K562 (cell line): ENCODE data around the gene MAGI3. TPM values are rescaled to one million over a fixed set of nuclear protein-coding genes. Genes with fewer than 3 reads are reported as not detected.

Experiments used
- C11orf30 ChIP-seq: fragments of 450-650 bp; IDR thresholded peaks from 2 replicates; pipeline ENCODE4 v1.6.1; 2016; ENCODE audit warnings: low read depth, mild to moderate bottlenecking
- E2F5 ChIP-seq: sonication (generic); formaldehyde crosslinking; IDR thresholded peaks from 2 replicates; pipeline ENCODE4 v1.8.0; 2022; ENCODE audit warnings: mild to moderate bottlenecking, missing genetic modification reagents
- ELF4 ChIP-seq: fragments of 450-650 bp; formaldehyde crosslinking; IDR thresholded peaks from 2 replicates; pipeline ENCODE4 v1.4.0; 2022; ENCODE audit warnings: missing genetic modification characterization
- FOS ChIP-seq: IDR thresholded peaks from 3 replicates; pipeline ENCODE4 v1.6.1; 2011; ENCODE audit not compliant: insufficient read length; ENCODE audit errors: extremely low read depth
- GTF2A2 ChIP-seq: IDR thresholded peaks from 2 replicates; pipeline ENCODE4 v1.6.1; 2016; ENCODE audit warnings: mild to moderate bottlenecking, missing genetic modification characterization, missing compliant biosample characterization
- HMG20B ChIP-seq: fragments of 250-450 bp; sonication (Bioruptor Pico); IDR thresholded peaks from 2 replicates; pipeline ENCODE4 v1.5.0; 2021; ENCODE audit warnings: mild to moderate bottlenecking
- HOMEZ ChIP-seq: fragments of 250-450 bp; sonication (Bioruptor Pico); IDR thresholded peaks from 2 replicates; pipeline ENCODE4 v1.4.0; 2020; ENCODE audit warnings: mild to moderate bottlenecking, moderate library complexity
- KDM2B ChIP-seq: fragments of 250-450 bp; sonication (Bioruptor Pico); IDR thresholded peaks from 2 replicates; pipeline ENCODE4 v1.8.0; 2021; ENCODE audit warnings: mild to moderate bottlenecking, moderate library complexity
- KLF16 ChIP-seq: IDR thresholded peaks from 2 replicates; pipeline ENCODE4 v1.6.1; 2016; ENCODE audit warnings: antibody characterized with exemption
- NR0B1 ChIP-seq: fragments of 450-650 bp; IDR thresholded peaks from one replicate; pipeline ENCODE4 v1.6.1; 2018; ENCODE audit warnings: mild to moderate bottlenecking, moderate library complexity; ENCODE audit not compliant: partially characterized antibody
- PCBP2 ChIP-seq: fragments of 200-400 bp; formaldehyde crosslinking; IDR thresholded peaks from 2 replicates; pipeline ENCODE4 v1.6.1; 2018; ENCODE audit warnings: low read length, low read depth, mild to moderate bottlenecking, moderate library complexity; ENCODE audit not compliant: poor library complexity, severe bottlenecking
- RFX1 ChIP-seq: fragments of 450-650 bp; IDR thresholded peaks from 2 replicates; pipeline ENCODE4 v1.6.1; 2016; ENCODE audit warnings: mild to moderate bottlenecking, moderate library complexity
- SMAD4 ChIP-seq: fragments of 250-450 bp; sonication (Bioruptor Pico); conservative IDR thresholded peaks from 2 replicates; pipeline ENCODE4 v1.8.0; 2021; ENCODE audit warnings: inconsistent platforms, mild to moderate bottlenecking, moderate library complexity
- SMARCE1 ChIP-seq: fragments of 450-650 bp; IDR thresholded peaks from 2 replicates; pipeline ENCODE4 v1.7.1; 2016; ENCODE audit warnings: mild to moderate bottlenecking
- SNAPC5 ChIP-seq: fragments of 250-450 bp; sonication (Bioruptor Pico); IDR thresholded peaks from 2 replicates; pipeline ENCODE4 v1.8.0; 2021; ENCODE audit warnings: moderate library complexity, mild to moderate bottlenecking, inconsistent platforms
- SRSF7 ChIP-seq: fragments of 200-400 bp; formaldehyde crosslinking; optimal IDR thresholded peaks from 2 replicates; pipeline ENCODE3; 2017; ENCODE audit warnings: mild to moderate bottlenecking, low read depth, low read length
- TFE3 ChIP-seq: fragments of 450-650 bp; formaldehyde crosslinking; IDR thresholded peaks from 2 replicates; pipeline ENCODE4 v1.4.0; 2020; ENCODE audit warnings: mild to moderate bottlenecking, mixed read lengths
- ZFPM2 ChIP-seq: fragments of 250-450 bp; sonication (Bioruptor Pico); IDR thresholded peaks from 2 replicates; pipeline ENCODE4 v1.5.1; 2022; ENCODE audit warnings: mild to moderate bottlenecking
- ZNF212 ChIP-seq: fragments of 450-650 bp; formaldehyde crosslinking; IDR thresholded peaks from 2 replicates; pipeline ENCODE4 v1.4.0; 2020; ENCODE audit warnings: mild to moderate bottlenecking
- ZNF263 ChIP-seq: sonication (generic); formaldehyde crosslinking; IDR thresholded peaks from 2 replicates; pipeline ENCODE4 v1.8.0; 2022; ENCODE audit warnings: mild to moderate bottlenecking, missing genetic modification reagents, borderline replicate concordance
- ZNF280A ChIP-seq: fragments of 450-650 bp; IDR thresholded peaks from 2 replicates; pipeline ENCODE4 v1.6.1; 2018; ENCODE audit warnings: mild to moderate bottlenecking, low read depth; ENCODE audit not compliant: partially characterized antibody
- ZNF445 ChIP-seq: fragments of 250-450 bp; sonication (Bioruptor Pico); IDR thresholded peaks from 2 replicates; pipeline ENCODE4 v1.4.0; 2020; ENCODE audit warnings: low read depth, mild to moderate bottlenecking, moderate library complexity
- ZNF778 ChIP-seq: fragments of 450-650 bp; formaldehyde crosslinking; IDR thresholded peaks from 2 replicates; pipeline ENCODE4 v1.4.0; 2020; ENCODE audit warnings: mild to moderate bottlenecking, moderate library complexity
- polyA plus RNA-seq, 8 experiments: library from polyadenylated mRNA; depleted of rRNA in 4 of 8; stranded (reverse) in 5 of 8; unstranded in 3 of 8; fragments of >200 nt; fragmentation: Nextera tagmentation in 2 of 8; fragmentation: Illumina TruSeq in 1 of 8; extraction: Ambion mirVana in 2 of 8; extraction: Trizol in 1 of 8; gene quantifications; 2 replicates each; pipeline versions ENCODE4 v1.2.1 to v1.2.3, GENCODE V29; 2011 to 2014; ENCODE audit warnings: inconsistent platforms in 1 of 8, missing spikeins in 1 of 8
- total RNA-seq, 7 experiments: library from RNA; depleted of rRNA in 6 of 7; stranded (reverse); fragments of >200 nt in 6 of 7; fragmentation: Illumina TruSeq in 2 of 7; extraction: Trizol in 2 of 7; gene quantifications; 2 replicates each; pipeline versions ENCODE4 v1.2.1 to v1.2.3, GENCODE V29; 2011 to 2021; ENCODE audit warnings: low replicate concordance in 1 of 7

Gene MAGI3
- total and polyA plus RNA-seq, 9 of the 15 experiments (the other 6 are each of a cell fraction or from before 2014, with no cell fraction given), result 1.0 to 8.6 (median 5.5) TPM

GRCh38 chr1:113388621-113389358 is 1.5 kb upstream of the MAGI3 start (continued):
- no peak for TF ChIP-seq FOS
- TF ChIP-seq KLF16, result peak; percentile 75
- TF ChIP-seq ZNF445 (CRISPR knock-in tag), result no peak
- TF ChIP-seq PCBP2, result no peak
- no peak for TF ChIP-seq ZNF778
- TF ChIP-seq ELF4 (CRISPR knock-in tag), result no peak
- no peak for TF ChIP-seq HOMEZ (CRISPR knock-in tag)
- TF ChIP-seq GTF2A2, result no peak
- TF ChIP-seq C11orf30, result no peak
- TF ChIP-seq TFE3 (CRISPR knock-in tag), result no peak
- no peak for TF ChIP-seq ZNF263
- TF ChIP-seq HMG20B (CRISPR knock-in tag), result no peak
- no peak for TF ChIP-seq RFX1
- no peak for TF ChIP-seq E2F5 (CRISPR knock-in tag)
- TF ChIP-seq SMARCE1, result no peak
- peak; percentile 77 for TF ChIP-seq SMAD4 (CRISPR knock-in tag)
- TF ChIP-seq SRSF7, result no peak
- TF ChIP-seq ZNF280A, result no peak
- no peak for TF ChIP-seq NR0B1
- TF ChIP-seq SNAPC5, result no peak
- no peak for TF ChIP-seq ZFPM2 (CRISPR knock-in tag)
- no peak for TF ChIP-seq KDM2B (CRISPR knock-in tag)
- no peak for TF ChIP-seq ZNF212
